Fibroblast of the aortic adventitia (primary cell): ENCODE measurements around the gene HEPHL1. TPM values are rescaled to one million over a fixed set of nuclear protein-coding genes. Genes with fewer than 3 reads are reported as not detected.
"Not testable (repeated sequence)": the region's sequence is repeated elsewhere in the genome, so short reads cannot be mapped to it uniquely, and the experiment has no call there.

Experiments used
- DNase-seq: peaks from one replicate; pipeline ENCODE4 v3.0.0-alpha.2; 2010; ENCODE audit warnings: low read depth
- H3K4me3 ChIP-seq: 2 replicates; pipeline ENCODE4 v1.5.1; 2011; ENCODE audit warnings: low read depth, mild to moderate bottlenecking, control low read depth, low read length, moderate library complexity
- small RNA-seq: library from RNA; depleted of rRNA; stranded (forward); fragments of <200 nt; gene quantifications from one replicate; pipeline ENCODE3, GENCODE V24; 2012
- total RNA-seq: library from RNA; depleted of rRNA; stranded (reverse); fragments of >200 nt; gene quantifications from 2 replicates; pipeline ENCODE4 v1.2.3, GENCODE V29; 2012; ENCODE audit warnings: low replicate concordance
- TF ChIP-seq, protein P1 (sequence below): IDR thresholded peaks from 2 replicates; pipeline ENCODE4 v1.5.1; 2011; ENCODE audit warnings: mild to moderate bottlenecking, low read length, control low read depth, inconsistent platforms; ENCODE audit not compliant: insufficient read depth

Gene HEPHL1
- total RNA-seq, 1 donor = not detected

DNA sequence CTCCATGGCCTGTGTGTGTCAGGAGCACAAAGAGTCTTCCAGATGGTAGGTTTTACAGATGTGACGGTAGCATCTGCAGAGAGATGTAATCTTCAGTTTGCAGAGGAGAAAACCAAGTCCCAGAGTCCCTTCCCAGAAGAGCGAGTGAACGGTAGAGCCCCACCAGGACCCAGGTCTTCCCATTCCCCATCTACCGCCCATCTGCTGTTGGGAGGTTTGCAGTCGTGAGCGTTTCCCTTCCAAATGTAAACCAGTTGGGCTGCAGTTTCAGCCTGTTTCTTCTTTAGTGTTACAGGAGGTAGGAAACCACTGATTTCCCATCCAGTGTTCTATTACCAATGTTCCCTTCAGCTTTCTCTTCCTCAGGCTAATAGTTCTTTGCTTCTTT, 131.5 kb downstream of the HEPHL1 start:
- DNase-seq = no peak
- TF ChIP-seq, protein P1, sequence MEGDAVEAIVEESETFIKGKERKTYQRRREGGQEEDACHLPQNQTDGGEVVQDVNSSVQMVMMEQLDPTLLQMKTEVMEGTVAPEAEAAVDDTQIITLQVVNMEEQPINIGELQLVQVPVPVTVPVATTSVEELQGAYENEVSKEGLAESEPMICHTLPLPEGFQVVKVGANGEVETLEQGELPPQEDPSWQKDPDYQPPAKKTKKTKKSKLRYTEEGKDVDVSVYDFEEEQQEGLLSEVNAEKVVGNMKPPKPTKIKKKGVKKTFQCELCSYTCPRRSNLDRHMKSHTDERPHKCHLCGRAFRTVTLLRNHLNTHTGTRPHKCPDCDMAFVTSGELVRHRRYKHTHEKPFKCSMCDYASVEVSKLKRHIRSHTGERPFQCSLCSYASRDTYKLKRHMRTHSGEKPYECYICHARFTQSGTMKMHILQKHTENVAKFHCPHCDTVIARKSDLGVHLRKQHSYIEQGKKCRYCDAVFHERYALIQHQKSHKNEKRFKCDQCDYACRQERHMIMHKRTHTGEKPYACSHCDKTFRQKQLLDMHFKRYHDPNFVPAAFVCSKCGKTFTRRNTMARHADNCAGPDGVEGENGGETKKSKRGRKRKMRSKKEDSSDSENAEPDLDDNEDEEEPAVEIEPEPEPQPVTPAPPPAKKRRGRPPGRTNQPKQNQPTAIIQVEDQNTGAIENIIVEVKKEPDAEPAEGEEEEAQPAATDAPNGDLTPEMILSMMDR = no peak
- no peak overlapping the region for H3K4me3 ChIP-seq

- DNase-seq = no peak
- TF ChIP-seq, protein P1 = no peak
Observed at GRCh38 chr11:94153320-94153719, 132.2 kb downstream of the HEPHL1 start.

DNA sequence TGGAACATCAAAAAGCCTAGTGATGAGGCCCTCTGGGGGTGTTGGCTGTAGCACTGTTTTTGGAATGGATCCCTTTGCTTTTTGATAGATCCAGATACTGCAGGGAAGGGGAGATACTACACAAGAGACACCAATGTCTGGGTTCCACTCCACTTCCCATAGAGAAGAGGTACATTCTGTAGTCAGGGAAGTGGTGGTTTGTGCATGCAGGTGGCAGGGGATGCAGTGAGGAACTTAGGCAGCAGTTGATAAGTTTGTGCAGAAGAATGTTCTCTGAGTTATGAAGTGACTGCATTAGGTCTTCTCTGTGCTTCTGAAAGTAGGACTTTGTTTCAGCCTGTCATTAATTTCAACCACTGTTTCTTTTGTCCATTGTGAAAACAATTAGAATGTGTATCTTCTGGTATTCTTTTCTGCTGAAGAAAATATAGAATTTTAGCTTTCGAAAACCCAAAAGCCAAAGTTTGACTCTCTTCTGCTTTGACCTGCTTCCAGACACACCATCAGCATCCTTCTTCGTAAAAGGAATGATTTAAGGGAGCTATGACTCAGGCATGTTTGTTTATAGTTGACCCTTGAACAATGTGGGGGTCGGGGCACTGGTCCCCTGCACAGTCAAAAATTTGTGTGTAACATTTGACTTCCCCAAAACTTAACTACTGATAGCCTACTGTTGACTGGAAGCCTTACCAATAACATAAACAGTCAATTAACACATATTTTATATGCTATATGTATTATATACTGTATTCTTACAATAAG, 133.1 kb downstream of the HEPHL1 start:
- TF ChIP-seq, protein P1 = no peak
- H3K4me3 ChIP-seq = no peak overlapping the region
- no peak for DNase-seq

More at GRCh38 chr11:94153320-94153719, 132.2 kb downstream of the HEPHL1 start:
- no peak overlapping the region for H3K4me3 ChIP-seq

DNA sequence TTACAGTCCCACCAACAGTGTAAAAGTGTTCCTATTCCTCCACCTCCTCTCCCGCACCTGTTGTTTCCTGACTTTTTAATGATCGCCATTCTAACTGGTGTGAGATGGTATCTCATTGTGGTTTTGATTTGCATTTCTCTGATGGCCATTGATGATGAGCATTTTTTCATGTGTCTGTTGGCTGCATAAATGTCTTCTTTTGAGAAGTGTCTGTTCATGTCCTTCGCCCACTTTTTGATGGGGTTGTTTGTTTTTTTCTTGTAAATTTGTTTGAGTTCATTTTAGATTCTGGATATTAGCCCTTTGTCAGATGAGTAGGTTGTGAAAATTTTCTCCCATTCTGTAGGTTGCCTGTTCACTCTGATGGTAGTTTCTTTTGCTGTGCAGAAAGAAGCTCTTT, 136.2 kb downstream of the HEPHL1 start:
- not testable (repeated sequence) for H3K4me3 ChIP-seq, DNase-seq

Small RNA genes within 50 kb of the gene (small RNA-seq; reads per million reads assigned to genes)
- gene AP002795.1 = not detected

Other genes starting within 250 kb of the HEPHL1 start
- 23.4 and 30.3 TPM in 2 replicates for gene MED17, start 237.1 kb upstream of the HEPHL1 start, total RNA-seq
- gene VSTM5, start 170.7 kb upstream of the HEPHL1 start, total RNA-seq = 0.18 and 0.25 TPM in 2 replicates
- gene PANX1, start 107.5 kb downstream of the HEPHL1 start, total RNA-seq = 26.4 and 39.0 TPM in 2 replicates